Endothelial cell of umbilical vein (primary cell): Measurements from ENCODE around the gene LLCFC1. TPM values are rescaled to one million over a fixed set of nuclear protein-coding genes. Genes with fewer than 3 reads are reported as not detected.

ENCODE experiments used
- BruUV-seq: library from RNA; stranded (reverse); fragments of 400-500 nt; replicated peaks from 2 replicates; lab custom pipeline; 2021; lab: Mats Ljungman, UMichigan
- CTCF ChIA-PET: fragments of 300-600, 350-600 bp; sonication (Branson Sonifier 250); formaldehyde crosslinking; loops from one replicate; lab custom pipeline; 2021; ENCODE audit warnings: antibody characterized with exemption, inconsistent platforms; lab: Charles Lee
- POLR2A ChIA-PET: fragments of 300-600, 350-600 bp; sonication (Branson Sonifier 250); formaldehyde crosslinking; loops from one replicate; lab custom pipeline; 2021; ENCODE audit warnings: antibody characterized with exemption, inconsistent platforms; lab: Charles Lee
- DNase-seq: peaks from one replicate; pipeline ENCODE4 v3.0.0-alpha.2; 2011; ENCODE audit warnings: low read depth, low spot score
- FAIRE-seq: peaks from 2 replicates; lab custom pipeline; 2011; peaks lifted over from hg19 to GRCh38; lab: Jason Lieb, UNC
- H2AFZ ChIP-seq: 2 replicates; pipeline ENCODE4 v1.6.0; 2012; ENCODE audit warnings: low read depth, low read length, control low read depth, inconsistent platforms
- H3K27ac ChIP-seq: 2 replicates; pipeline ENCODE4 v1.5.1; 2011; ENCODE audit warnings: low read depth, mild to moderate bottlenecking, control low read depth, low read length, moderate library complexity; ENCODE audit not compliant: insufficient read depth
- H3K27me3 ChIP-seq, 2 experiments: 2 replicates each; pipeline versions ENCODE4 v1.6.0 to v1.6.1; 2011; ENCODE audit warnings: low read length in 2 of 2, mixed read lengths in 1 of 2; ENCODE audit not compliant: control insufficient read depth in 2 of 2, insufficient read depth in 2 of 2
- H3K36me3 ChIP-seq, 2 experiments: 2 replicates in 1 of 2; 3 replicates in 1 of 2; pipeline ENCODE4 v1.5.1; 2011; ENCODE audit warnings: low read length in 2 of 2, mild to moderate bottlenecking in 1 of 2, moderate library complexity in 1 of 2; ENCODE audit not compliant: control insufficient read depth in 2 of 2, insufficient read depth in 2 of 2; ENCODE audit errors: extremely low read depth in 1 of 2
- H3K4me1 ChIP-seq: 3 replicates; pipeline ENCODE4 v1.5.1; 2011; ENCODE audit warnings: mild to moderate bottlenecking, low read length; ENCODE audit not compliant: control insufficient read depth, insufficient read depth; ENCODE audit errors: extremely low read depth
- H3K4me2 ChIP-seq: 2 replicates; pipeline ENCODE4 v1.6.1; 2011; ENCODE audit warnings: low read length, control low read depth, mixed read lengths; ENCODE audit not compliant: insufficient read depth
- H3K4me3 ChIP-seq, 3 experiments: fragments of 200-600 bp in 1 of 3; sonication (generic), shearing (Covaris generic) in 1 of 3; replicated peaks in 1 of 3; 2 replicates each; pipeline ENCODE4 v1.5.1; 2011 to 2016; ENCODE audit warnings: control low read depth in 3 of 3, low read length in 3 of 3, mild to moderate bottlenecking in 2 of 3, inconsistent platforms in 1 of 3, low read depth in 1 of 3, moderate library complexity in 1 of 3; ENCODE audit not compliant: insufficient read depth in 1 of 3
- H3K79me2 ChIP-seq: 2 replicates; pipeline ENCODE4 v1.6.0; 2012; ENCODE audit warnings: low read length, inconsistent platforms; ENCODE audit not compliant: control insufficient read depth, insufficient read depth
- H3K9ac ChIP-seq: replicated peaks from 2 replicates; pipeline ENCODE3; 2011; ENCODE audit warnings: low read length, control low read depth; ENCODE audit not compliant: insufficient read depth; ENCODE audit errors: extremely low read depth
- H3K9me1 ChIP-seq: replicated peaks from 3 replicates; pipeline ENCODE4 v1.6.0; 2011; ENCODE audit warnings: mild to moderate bottlenecking, low read length; ENCODE audit not compliant: control insufficient read depth, insufficient read depth; ENCODE audit errors: extremely low read depth
- H3K9me3 ChIP-seq: replicated peaks from 2 replicates; pipeline ENCODE4 v1.5.1; 2012; ENCODE audit warnings: low read length, inconsistent platforms; ENCODE audit not compliant: control insufficient read depth, insufficient read depth
- H4K20me1 ChIP-seq: replicated peaks from 2 replicates; pipeline ENCODE3; 2011; ENCODE audit warnings: mild to moderate bottlenecking, low read length; ENCODE audit not compliant: control insufficient read depth, insufficient read depth; ENCODE audit errors: extremely low read depth
- EZH2 ChIP-seq: IDR thresholded peaks from 2 replicates; pipeline ENCODE4 v1.6.1; 2012; ENCODE audit warnings: borderline replicate concordance, low read depth, mild to moderate bottlenecking, moderate library complexity, low read length, inconsistent platforms; ENCODE audit not compliant: severe bottlenecking
- FOS ChIP-seq: IDR thresholded peaks from 2 replicates; pipeline ENCODE4 v1.6.1; 2011; ENCODE audit warnings: mild to moderate bottlenecking, low read length, moderate library complexity, borderline replicate concordance; ENCODE audit not compliant: insufficient read depth
- GATA2 ChIP-seq: IDR thresholded peaks from 2 replicates; pipeline ENCODE4 v1.7.0; 2011; ENCODE audit warnings: low read depth, mild to moderate bottlenecking, moderate library complexity, mixed read lengths, low read length; ENCODE audit not compliant: insufficient read length, insufficient read depth
- JUN ChIP-seq: IDR thresholded peaks from 2 replicates; pipeline ENCODE4 v1.6.1; 2011; ENCODE audit warnings: borderline replicate concordance, low read depth; ENCODE audit not compliant: insufficient read length, insufficient read depth
- MYC ChIP-seq: IDR thresholded peaks from one replicate; pipeline ENCODE4 v1.6.1; 2011; ENCODE audit warnings: mild to moderate bottlenecking, low read depth, low read length
- POLR2A ChIP-seq: IDR thresholded peaks from 2 replicates; pipeline ENCODE4 v1.6.1; 2012; ENCODE audit warnings: low read depth, mild to moderate bottlenecking, control low read depth, low read length
- POLR2AphosphoS5 ChIP-seq: IDR thresholded peaks from 2 replicates; pipeline ENCODE4 v1.6.1; 2012; ENCODE audit warnings: low read depth, mild to moderate bottlenecking, control low read depth, low read length, moderate library complexity; ENCODE audit not compliant: insufficient read depth
- dilution Hi-C: fragments of 300-500 bp; cut with MboI; formaldehyde crosslinking; loops from one replicate; pipeline ENCODE4 v1.15.0; 2019; ENCODE audit warnings: low sequenced_read_pairs; ENCODE audit not compliant: extremely low pct_ligation_motif_present
- intact Hi-C: fragments of 100-400 bp; cut with micrococcal nuclease; formaldehyde crosslinking; loops from one replicate; pipeline ENCODE4 v1.10.0; 2022
- polyA plus RNA-seq, 4 experiments: library from polyadenylated mRNA; depleted of rRNA in 3 of 4; stranded (reverse) in 3 of 4; unstranded in 1 of 4; fragments of >200 nt; gene quantifications; 2 replicates each; pipeline versions ENCODE4 v1.2.1 to v1.2.3, GENCODE V29; 2011 to 2012; ENCODE audit warnings: missing spikeins in 1 of 4
- total RNA-seq: library from RNA; stranded (reverse); gene quantifications from 2 replicates; pipeline ENCODE4 v1.2.3, GENCODE V29; 2021
- TF ChIP-seq, protein P1 (sequence below): IDR thresholded peaks from 2 replicates; pipeline ENCODE4 v1.6.1; 2011; ENCODE audit not compliant: insufficient read depth, insufficient read length
- TF ChIP-seq, protein P2 (sequence below), 2 donors: IDR thresholded peaks; 1 replicate in 1 of 2; 2 replicates in 1 of 2; pipeline ENCODE4 v1.5.1; 2011; ENCODE audit warnings: low read length in 2 of 2, mild to moderate bottlenecking in 2 of 2, moderate library complexity in 2 of 2, control low read depth in 1 of 2, inconsistent platforms in 1 of 2, low read depth in 1 of 2; ENCODE audit not compliant: insufficient read depth in 1 of 2; ENCODE audit errors: extremely low read depth in 1 of 2

LLCFC1 gene
- total and polyA plus RNA-seq, 2 donors (not counting 3 experiments of a cell fraction or from before 2014, with no cell fraction given), result not detected

- dilution Hi-C loops (no loop called here), intact Hi-C loops (no loop called here)
- Histone ChIP-seq H3K9ac (no peak overlapping the region), H3K27ac (no peak overlapping the region), H3K27me3 (no peaks in the 10 kb centered on the region), H3K9me1 (no peaks in the 10 kb centered on the region), H4K20me1 (no peaks in the 10 kb centered on the region), H3K4me3 (no peak overlapping the region), H3K4me2 (no peak overlapping the region), H3K79me2 (no peaks in the 10 kb centered on the region), H3K36me3 (no peaks in the 10 kb centered on the region), H3K9me3 (no peaks in the 10 kb centered on the region), H2AFZ (no peak overlapping the region), H3K4me1 (no peaks in the 10 kb centered on the region)
- CTCF ChIA-PET, result no interaction called here
- POLR2A ChIA-PET, result no interaction called here
- DNase-seq, result no peak
- TF ChIP-seq FOS, result no peak
- TF ChIP-seq JUN, result no peak
- TF ChIP-seq MYC, result no peak
- TF ChIP-seq POLR2A, result no peak
- FAIRE-seq, result no peak
- no TSS peak for BruUV-seq
These were observed 18.4 kb downstream of the LLCFC1 start for GRCh38 chr7:142957723-142958122.

DNA sequence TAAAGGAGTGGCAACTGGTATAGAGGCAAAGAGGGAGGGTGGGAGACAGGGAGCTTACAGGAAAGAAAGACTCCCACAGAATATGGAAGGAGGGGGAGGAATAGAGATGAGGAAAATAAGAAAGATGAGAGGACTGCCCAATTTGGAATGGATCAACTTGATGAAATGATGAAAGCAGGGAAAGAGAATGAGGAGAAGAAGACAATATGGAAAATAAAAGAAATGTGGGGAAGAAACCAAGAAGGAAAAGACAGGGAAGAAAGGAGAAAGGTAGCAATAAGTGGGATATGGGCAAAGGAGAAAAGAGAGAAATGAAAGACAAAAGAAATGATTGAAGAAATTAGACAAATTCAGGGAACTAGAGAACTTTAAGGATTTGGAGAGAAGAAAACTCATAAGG, 19.9 kb downstream of the LLCFC1 start:
- no peaks in the 10 kb centered on the region for H3K27me3 ChIP-seq
- dilution Hi-C loops, result no loop called here
- no peaks in the 10 kb centered on the region for H3K36me3 ChIP-seq
- POLR2A ChIA-PET, result no interaction called here
- no peaks in the 10 kb centered on the region for H4K20me1 ChIP-seq
- H3K9me3 ChIP-seq, result no peaks in the 10 kb centered on the region
- H3K4me1 ChIP-seq, result no peaks in the 10 kb centered on the region
- no peak overlapping the region for H3K27ac ChIP-seq
- no peak overlapping the region for H3K9ac ChIP-seq
- no peak overlapping the region for H2AFZ ChIP-seq
- CTCF ChIA-PET, result no interaction called here
- no peaks in the 10 kb centered on the region for H3K79me2 ChIP-seq
- no peaks in the 10 kb centered on the region for H3K9me1 ChIP-seq
- H3K4me2 ChIP-seq, result no peak overlapping the region
- intact Hi-C loops, result no loop called here
- H3K4me3 ChIP-seq, result no peak overlapping the region
- FAIRE-seq (no peak), DNase-seq (no peak)
- no TSS peak for BruUV-seq
- TF ChIP-seq GATA2 (no peak), POLR2AphosphoS5 (no peak), POLR2A (no peak), MYC (no peak), EZH2 (no peak), JUN (no peak), FOS (no peak)
- TF ChIP-seq, protein P1, sequence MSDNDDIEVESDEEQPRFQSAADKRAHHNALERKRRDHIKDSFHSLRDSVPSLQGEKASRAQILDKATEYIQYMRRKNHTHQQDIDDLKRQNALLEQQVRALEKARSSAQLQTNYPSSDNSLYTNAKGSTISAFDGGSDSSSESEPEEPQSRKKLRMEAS, result no peak
- TF ChIP-seq, protein P2, sequence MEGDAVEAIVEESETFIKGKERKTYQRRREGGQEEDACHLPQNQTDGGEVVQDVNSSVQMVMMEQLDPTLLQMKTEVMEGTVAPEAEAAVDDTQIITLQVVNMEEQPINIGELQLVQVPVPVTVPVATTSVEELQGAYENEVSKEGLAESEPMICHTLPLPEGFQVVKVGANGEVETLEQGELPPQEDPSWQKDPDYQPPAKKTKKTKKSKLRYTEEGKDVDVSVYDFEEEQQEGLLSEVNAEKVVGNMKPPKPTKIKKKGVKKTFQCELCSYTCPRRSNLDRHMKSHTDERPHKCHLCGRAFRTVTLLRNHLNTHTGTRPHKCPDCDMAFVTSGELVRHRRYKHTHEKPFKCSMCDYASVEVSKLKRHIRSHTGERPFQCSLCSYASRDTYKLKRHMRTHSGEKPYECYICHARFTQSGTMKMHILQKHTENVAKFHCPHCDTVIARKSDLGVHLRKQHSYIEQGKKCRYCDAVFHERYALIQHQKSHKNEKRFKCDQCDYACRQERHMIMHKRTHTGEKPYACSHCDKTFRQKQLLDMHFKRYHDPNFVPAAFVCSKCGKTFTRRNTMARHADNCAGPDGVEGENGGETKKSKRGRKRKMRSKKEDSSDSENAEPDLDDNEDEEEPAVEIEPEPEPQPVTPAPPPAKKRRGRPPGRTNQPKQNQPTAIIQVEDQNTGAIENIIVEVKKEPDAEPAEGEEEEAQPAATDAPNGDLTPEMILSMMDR (IDR thresholded peaks at IDR 0.05; ENCODE audit: extremely low read depth in 1 of 2, insufficient read depth in 1 of 2, low read depth in 1 of 2, low read length in 2 of 2), result no peak
